ENCODE results near the gene SORBS2. TPM values are rescaled to one million over a fixed set of nuclear protein-coding genes. Genes with fewer than 3 reads are reported as not detected.

SORBS2 gene
- total and polyA plus RNA-seq, 2 of the 8 experiments (the other 6 are each of a cell fraction or from before 2014, with no cell fraction given): 73.0 to 87.1 TPM

- no peak for TF ChIP-seq CBX8 (IDR thresholded peaks at IDR 0.05; ENCODE audit: borderline replicate concordance, low read depth, low read length)
These were observed 73.9 kb downstream of the SORBS2 start (continued) for GRCh38 chr4:185738038-185738552.
